Heart right ventricle (tissue), 16 donors: Measurements from ENCODE around the gene IP6K3. TPM values are rescaled to one million over a fixed set of nuclear protein-coding genes. Genes with fewer than 3 reads are reported as not detected.

Experiments used
- ATAC-seq, 8 donors: fragments of 200-7000 bp; cut with Tn5 transposase; one replicate each; pipeline ENCODE4 v1.9.1; 2020; ENCODE audit warnings: mild to moderate bottlenecking in 8 of 8, moderate library complexity in 8 of 8, moderate number of reproducible peaks in 1 of 8
- DNase-seq, 2 donors: peaks; one replicate each; pipeline ENCODE4 v3.0.0-alpha.2; 2020
- H3K27ac ChIP-seq, 10 donors: fragments of 200-600 bp; sonication (generic) in 2 of 10; one replicate each; pipeline versions ENCODE4 v1.5.0 to v1.8.0; 2020 to 2022; ENCODE audit warnings: mild to moderate bottlenecking in 3 of 10
- H3K27me3 ChIP-seq, 7 donors: fragments of 200-600 bp; one replicate each; pipeline ENCODE4 v1.8.0; 2021 to 2022; ENCODE audit warnings: mild to moderate bottlenecking in 2 of 7
- H3K36me3 ChIP-seq, 9 donors: fragments of 200-600 bp; sonication (generic) in 1 of 9; one replicate each; pipeline versions ENCODE4 v1.5.0 to v1.8.0; 2020 to 2022; ENCODE audit warnings: mild to moderate bottlenecking in 2 of 9
- H3K4me1 ChIP-seq, 9 donors: fragments of 200-600 bp; sonication (generic) in 1 of 9; one replicate each; pipeline versions ENCODE4 v1.5.0 to v1.8.0; 2020 to 2022; ENCODE audit warnings: mild to moderate bottlenecking in 4 of 9
- H3K4me3 ChIP-seq, 10 donors: fragments of 200-600 bp; sonication (generic) in 2 of 10; one replicate each; pipeline versions ENCODE4 v1.5.0 to v1.8.0; 2020 to 2022; ENCODE audit warnings: mild to moderate bottlenecking in 7 of 10, moderate library complexity in 2 of 10
- H3K9me3 ChIP-seq, 11 donors: fragments of 200-600 bp in 10 of 11; sonication (generic) in 2 of 11; one replicate each; pipeline versions ENCODE4 v1.5.0 to v1.8.0; 2013 to 2022; ENCODE audit warnings: mild to moderate bottlenecking in 2 of 11, control low read depth in 1 of 11, moderate library complexity in 1 of 11
- CTCF ChIP-seq, 9 donors: fragments of 200-600 bp; sonication (generic) in 2 of 9; IDR thresholded peaks; one replicate each; pipeline versions ENCODE4 v1.5.0 to v1.8.0; 2021 to 2022; ENCODE audit warnings: antibody characterized with exemption in 9 of 9, mild to moderate bottlenecking in 5 of 9, moderate library complexity in 1 of 9
- WGBS, 2 donors: extraction: QIAGEN DNeasy Blood & Tissue Kit; methylation state at CpG; one replicate each; pipeline ENCODE4 v1.1.7; 2013; ENCODE audit warnings: inconsistent platforms in 1 of 2; 5-methylcytosine and 5-hydroxymethylcytosine counted together
- intact Hi-C, 10 donors: fragments of 100-400 bp; cut with DNase I; formaldehyde crosslinking; loops; one replicate each; pipeline versions ENCODE4 v1.11.1 to v1.14.2; 2022
- polyA plus RNA-seq, 2 donors: library from polyadenylated mRNA; stranded (reverse); fragments of 200-250 nt; gene quantifications; one replicate each; pipeline ENCODE4 v1.2.3, GENCODE V29; 2013
- total RNA-seq, 10 donors: library from RNA; stranded (reverse); fragmentation: NEBNext Ultra II Directional in 3 of 10; extraction: Animal tissue kit (Norgen Biotek cat#: 25700) in 3 of 10; gene quantifications; one replicate each; pipeline versions ENCODE4 v1.2.1 to v1.2.4, GENCODE V29; 2021 to 2023
- donor health status: Arrhythmogenic right ventricular cardiomyopathy.
- donor health status: ischemic (EF 13 %, LVEDD 7.1; RV severe dilation, severe dysfunction).
- donor health status: healthy with polysubstance abuse.
- donor health status: DM: no; HTN: yes; CAD: no.
- donor health status: DM: no; HTN: no; CAD: no.
- donor health status: ischemic (EF 25% LVEDD 6.9; RV normal size, moderate dysfunction).
- donor health status: ischemic (EF 25% LVEDD 5.7; RV mildly dilated, moderate dysfunction).
- donor health status: healthy.
- donor health status: DM: yes; HTN: yes; CAD: no.
- donor health status: Ischemic cardiomyopathy.
- donor health status: ischemic (EF 35%, LVEDD 5.7; RV mildly dilated, moderate dysfunction).
- donor health status: nonischemic (EF 11% LVEDD 7.7; RV severe dilation, severe dysfunction).
- donor health status: DM: yes; HTN: yes; CAD: no.
- donor health status: PGD.
- donor health status: ischemic (EF 29% LVEDD 5.4; RV normal size, mild dysfunction).
- donor health status: nonischemic (EF 23%, LVEDD 6.1; RV moderate dilation, normal function).

Gene IP6K3
- total and polyA plus RNA-seq, 12 donors: 15.9 to 55.7 (median 27.5) TPM

- 96 to 97% methylated on average over 11 of the region's 11 CpGs for WGBS, 2 donors
- no peaks in the 10 kb centered on the region for H3K27me3 ChIP-seq
- no peaks in the 10 kb centered on the region for H3K9me3 ChIP-seq
- H3K27ac ChIP-seq: no peak overlapping the region
- intact Hi-C loops: loop anchor here in 2 of 10 donors (5.0 to 10.0 kb wide), 2 partner anchors 117 to 120 kb away; partner anchors contain the start of gene BAK1 (in 1 of the 2)
- no peak for ATAC-seq
- no peak overlapping the region for H3K4me3 ChIP-seq
- H3K4me1 ChIP-seq: peaks cover 6 to 50% (median 21%) of the 10 kb centered on the region in 9 donors
- no peak for DNase-seq
- no peak for TF ChIP-seq CTCF (IDR thresholded peaks at IDR 0.05)
- peaks cover 0 to 58% (median 0%) of the 10 kb centered on the region in 9 donors for H3K36me3 ChIP-seq
Measured at GRCh38 chr6:33704215-33705066, 42.3 kb downstream of the IP6K3 start.

- H3K27ac ChIP-seq: no peak overlapping the region
- H3K36me3 ChIP-seq: peaks cover 0 to 58% (median 0%) of the 10 kb centered on the region in 9 donors
- ATAC-seq (peak in 5 of 8 donors; percentile 40 to 67 (median 59)), DNase-seq (no peak)
- intact Hi-C loops: loop anchor here in 3 of 10 donors (2.0 to 10.0 kb wide), 3 partner anchors 114 to 118 kb away; partner anchors contain the start of gene BAK1 (in 1 of the 3)
- H3K4me1 ChIP-seq: peaks cover 3 to 51% (median 27%) of the 10 kb centered on the region in 9 donors
- peak in 7 of 9 donors; percentile 24 to 62 (median 45) for TF ChIP-seq CTCF (IDR thresholded peaks at IDR 0.05)
- H3K9me3 ChIP-seq: no peaks in the 10 kb centered on the region
- H3K27me3 ChIP-seq: no peaks in the 10 kb centered on the region
- H3K4me3 ChIP-seq: no peak overlapping the region
- 94 to 98% methylated on average over 1 of the region's 1 CpG for WGBS, 2 donors
Measured at GRCh38 chr6:33702345-33702977, 44.2 kb downstream of the IP6K3 start.

GRCh38 chr6:33700391-33701050 lies 46.2 kb downstream of the IP6K3 start:
- Histone ChIP-seq H3K36me3 (peaks cover 0 to 60% (median 0%) of the 10 kb centered on the region in 9 donors), H3K27ac (peak overlapping the region in 4 of 10 donors; percentile 19 to 60 (median 24)), H3K27me3 (no peaks in the 10 kb centered on the region), H3K4me1 (peaks cover 18 to 69% (median 46%) of the 10 kb centered on the region in 9 donors), H3K4me3 (no peak overlapping the region), H3K9me3 (no peaks in the 10 kb centered on the region)
- DNase-seq (peak; percentile 61 to 62), ATAC-seq (peak in 7 of 8 donors; percentile 22 to 66 (median 50))
- intact Hi-C loops: loop anchor here in 7 of 10 donors (1.0 to 10.0 kb wide), 6 partner anchors 111 to 116 kb away; partner anchors contain the start of gene BAK1 (in 1 of the 7)
- TF ChIP-seq CTCF (IDR thresholded peaks at IDR 0.05): peak; percentile 38 to 77 (median 68)
- WGBS, 2 donors: 37 to 47% methylated on average over 10 of the region's 10 CpGs
